ENCODE results near the gene SHANK2. TPM values are rescaled to one million over a fixed set of nuclear protein-coding genes. Genes with fewer than 3 reads are reported as not detected.

Gene SHANK2
- total and polyA plus RNA-seq, 2 donors (not counting 3 experiments of a cell fraction or from before 2014, with no cell fraction given): not detected

GRCh38 chr11:71255323-71255722, 2.9 kb upstream of the SHANK2 start:
- POLR2A ChIA-PET: no interaction called here

More at GRCh38 chr11:71255323-71255722, 2.9 kb upstream of the SHANK2 start:
- DNase-seq (ENCODE audit: low read depth, low spot score) (no peak), FAIRE-seq (no peak)
- CTCF ChIA-PET: no interaction called here
- Histone ChIP-seq H3K4me2 (ENCODE audit: insufficient read depth, low read length) (no peak overlapping the region), H3K27ac (ENCODE audit: insufficient read depth, low read depth, low read length) (no peak overlapping the region), H3K9ac (replicated peaks; ENCODE audit: extremely low read depth, insufficient read depth, low read length) (no peak overlapping the region), H3K27me3 (ENCODE audit: control insufficient read depth in 2 of 2, insufficient read depth in 2 of 2, low read length in 2 of 2) (peaks cover 8 to 32% of the 10 kb centered on the region in 2 experiments), H3K4me1 (ENCODE audit: control insufficient read depth, extremely low read depth, insufficient read depth, low read length) (no peaks in the 10 kb centered on the region), H3K36me3 (ENCODE audit: control insufficient read depth in 2 of 2, extremely low read depth in 1 of 2, insufficient read depth in 2 of 2, low read length in 2 of 2) (no peaks in the 10 kb centered on the region), H2AFZ (ENCODE audit: low read depth, low read length) (no peak overlapping the region), H3K79me2 (ENCODE audit: control insufficient read depth, insufficient read depth, low read length) (no peaks in the 10 kb centered on the region), H3K9me1 (replicated peaks; ENCODE audit: control insufficient read depth, extremely low read depth, insufficient read depth, low read length) (no peaks in the 10 kb centered on the region), H3K9me3 (replicated peaks; ENCODE audit: control insufficient read depth, insufficient read depth, low read length) (no peaks in the 10 kb centered on the region), H3K4me3 (replicated peaks in 1 of 3; ENCODE audit: insufficient read depth in 1 of 3, low read depth in 1 of 3, low read length in 3 of 3) (no peak overlapping the region), H4K20me1 (replicated peaks; ENCODE audit: control insufficient read depth, extremely low read depth, insufficient read depth, low read length) (no peaks in the 10 kb centered on the region)
- intact Hi-C loops (cut with micrococcal nuclease) (no loop called here), dilution Hi-C loops (cut with MboI; ENCODE audit: extremely low pct_ligation_motif_present, low sequenced_read_pairs) (no loop called here)
- TF ChIP-seq POLR2A (IDR thresholded peaks at IDR 0.05; ENCODE audit: low read depth, low read length) (no peak), FOS (IDR thresholded peaks at IDR 0.05; ENCODE audit: borderline replicate concordance, insufficient read depth, low read length) (no peak), POLR2AphosphoS5 (IDR thresholded peaks at IDR 0.05; ENCODE audit: insufficient read depth, low read depth, low read length) (no peak), EZH2 (IDR thresholded peaks at IDR 0.05; ENCODE audit: borderline replicate concordance, low read depth, low read length, severe bottlenecking) (no peak), JUN (IDR thresholded peaks at IDR 0.05; ENCODE audit: borderline replicate concordance, insufficient read depth, insufficient read length, low read depth) (no peak), MYC (IDR thresholded peaks at IDR 0.05; ENCODE audit: low read depth, low read length) (no peak)
- TF ChIP-seq, protein P1, sequence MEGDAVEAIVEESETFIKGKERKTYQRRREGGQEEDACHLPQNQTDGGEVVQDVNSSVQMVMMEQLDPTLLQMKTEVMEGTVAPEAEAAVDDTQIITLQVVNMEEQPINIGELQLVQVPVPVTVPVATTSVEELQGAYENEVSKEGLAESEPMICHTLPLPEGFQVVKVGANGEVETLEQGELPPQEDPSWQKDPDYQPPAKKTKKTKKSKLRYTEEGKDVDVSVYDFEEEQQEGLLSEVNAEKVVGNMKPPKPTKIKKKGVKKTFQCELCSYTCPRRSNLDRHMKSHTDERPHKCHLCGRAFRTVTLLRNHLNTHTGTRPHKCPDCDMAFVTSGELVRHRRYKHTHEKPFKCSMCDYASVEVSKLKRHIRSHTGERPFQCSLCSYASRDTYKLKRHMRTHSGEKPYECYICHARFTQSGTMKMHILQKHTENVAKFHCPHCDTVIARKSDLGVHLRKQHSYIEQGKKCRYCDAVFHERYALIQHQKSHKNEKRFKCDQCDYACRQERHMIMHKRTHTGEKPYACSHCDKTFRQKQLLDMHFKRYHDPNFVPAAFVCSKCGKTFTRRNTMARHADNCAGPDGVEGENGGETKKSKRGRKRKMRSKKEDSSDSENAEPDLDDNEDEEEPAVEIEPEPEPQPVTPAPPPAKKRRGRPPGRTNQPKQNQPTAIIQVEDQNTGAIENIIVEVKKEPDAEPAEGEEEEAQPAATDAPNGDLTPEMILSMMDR (IDR thresholded peaks at IDR 0.05; ENCODE audit: extremely low read depth in 1 of 2, insufficient read depth in 1 of 2, low read depth in 1 of 2, low read length in 2 of 2): no peak
- TF ChIP-seq, protein P2, sequence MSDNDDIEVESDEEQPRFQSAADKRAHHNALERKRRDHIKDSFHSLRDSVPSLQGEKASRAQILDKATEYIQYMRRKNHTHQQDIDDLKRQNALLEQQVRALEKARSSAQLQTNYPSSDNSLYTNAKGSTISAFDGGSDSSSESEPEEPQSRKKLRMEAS (IDR thresholded peaks at IDR 0.05; ENCODE audit: insufficient read depth, insufficient read length): no peak
- BruUV-seq (replicated peaks): no TSS peak

Data from endothelial cell of umbilical vein (primary cell).